Heart left ventricle (tissue), 16 donors: ENCODE results near the gene STXBP5. TPM values are rescaled to one million over a fixed set of nuclear protein-coding genes. Genes with fewer than 3 reads are reported as not detected.

Experiments
- ATAC-seq, 4 donors: fragments of 200-7000 bp; cut with Tn5 transposase; one replicate each; pipeline ENCODE4 v1.9.1; 2020 to 2022; ENCODE audit warnings: moderate library complexity in 4 of 4, mild to moderate bottlenecking in 3 of 4, moderate number of reproducible peaks in 1 of 4
- DNase-seq, 5 donors: peaks; one replicate each; pipeline ENCODE4 v3.0.0-alpha.2; 2020
- H3K27ac ChIP-seq, 12 donors: fragments of 200-600 bp; sonication (generic) in 4 of 12; one replicate each; pipeline versions ENCODE4 v1.5.0 to v1.8.0; 2016 to 2022; ENCODE audit warnings: mild to moderate bottlenecking in 2 of 12
- H3K27me3 ChIP-seq, 9 donors: fragments of 200-600 bp; sonication (generic) in 2 of 9; one replicate each; pipeline versions ENCODE4 v1.5.1 to v1.8.0; 2016 to 2022; ENCODE audit warnings: mild to moderate bottlenecking in 3 of 9
- H3K36me3 ChIP-seq, 9 donors: fragments of 200-600 bp; sonication (generic) in 2 of 9; one replicate each; pipeline versions ENCODE4 v1.5.0 to v1.8.0; 2018 to 2022; ENCODE audit warnings: mild to moderate bottlenecking in 2 of 9
- H3K4me1 ChIP-seq, 12 donors: fragments of 200-600 bp; sonication (generic) in 4 of 12; one replicate each; pipeline versions ENCODE4 v1.5.0 to v1.8.0; 2016 to 2022; ENCODE audit warnings: mild to moderate bottlenecking in 3 of 12
- H3K4me3 ChIP-seq, 12 donors: fragments of 200-600 bp; sonication (generic) in 4 of 12; one replicate each; pipeline versions ENCODE4 v1.5.0 to v1.8.0; 2017 to 2022; ENCODE audit warnings: mild to moderate bottlenecking in 9 of 12, moderate library complexity in 4 of 12
- H3K9me3 ChIP-seq, 12 donors: fragments of 200-600 bp; sonication (generic) in 4 of 12; one replicate each; pipeline versions ENCODE4 v1.5.0 to v1.8.0; 2016 to 2022; ENCODE audit warnings: mild to moderate bottlenecking in 1 of 12
- POLR2A ChIP-seq, 2 donors: fragments of 450-650 bp; IDR thresholded peaks; one replicate each; pipeline ENCODE4 v1.6.1; 2017; ENCODE audit warnings: antibody characterized with exemption in 2 of 2, mild to moderate bottlenecking in 2 of 2, moderate library complexity in 2 of 2
- WGBS, 4 donors: extraction: QIAGEN DNeasy Blood & Tissue Kit in 2 of 4; methylation state at CpG; one replicate each; pipeline versions ENCODE4 v1.1.5 to v1.1.7; 2013 to 2018; 5-methylcytosine and 5-hydroxymethylcytosine counted together
- intact Hi-C, 10 donors: fragments of 100-400 bp; cut with DNase I; formaldehyde crosslinking; loops; one replicate each; pipeline versions ENCODE4 v1.11.1 to v1.14.2; 2022
- polyA plus RNA-seq, 2 donors: library from polyadenylated mRNA; stranded (reverse); fragments of 200-250 nt; gene quantifications; one replicate each; pipeline ENCODE4 v1.2.3, GENCODE V29; 2013
- total RNA-seq, 9 donors: library from RNA; depleted of rRNA in 2 of 9; stranded (reverse); fragments of >200 nt in 2 of 9; fragmentation: NEBNext Ultra II Directional in 3 of 9; extraction: Animal tissue kit (Norgen Biotek cat#: 25700) in 3 of 9; gene quantifications; one replicate each; pipeline versions ENCODE4 v1.1.0 to v1.2.4, GENCODE V29; 2016 to 2023
- TF ChIP-seq, protein P1 (sequence below), 12 donors: fragments of 200-600 bp; sonication (generic) in 4 of 12; IDR thresholded peaks; one replicate each; pipeline versions ENCODE4 v1.5.0 to v1.8.0; 2018 to 2022; ENCODE audit warnings: antibody characterized with exemption in 12 of 12, mild to moderate bottlenecking in 5 of 12
- donor health status: ischemic (EF 13 %, LVEDD 7.1; RV severe dilation, severe dysfunction).
- donor health status: healthy with polysubstance abuse.
- donor health status: DM: no; HTN: yes; CAD: no.
- donor health status: DM: no; HTN: no; CAD: no.
- donor health status: ischemic (EF 25% LVEDD 6.9; RV normal size, moderate dysfunction).
- donor health status: ischemic (EF 25% LVEDD 5.7; RV mildly dilated, moderate dysfunction).
- donor health status: healthy.
- donor health status: DM: yes; HTN: yes; CAD: no.
- donor health status: ischemic (EF 35%, LVEDD 5.7; RV mildly dilated, moderate dysfunction).
- donor health status: nonischemic (EF 11% LVEDD 7.7; RV severe dilation, severe dysfunction).
- donor health status: DM: yes; HTN: yes; CAD: no.
- donor health status: PGD.
- donor health status: ischemic (EF 29% LVEDD 5.4; RV normal size, mild dysfunction).
- donor health status: nonischemic (EF 23%, LVEDD 6.1; RV moderate dilation, normal function).

Gene STXBP5
- total and polyA plus RNA-seq, 11 donors: 5.7 to 20.0 (median 14.1) TPM

DNA sequence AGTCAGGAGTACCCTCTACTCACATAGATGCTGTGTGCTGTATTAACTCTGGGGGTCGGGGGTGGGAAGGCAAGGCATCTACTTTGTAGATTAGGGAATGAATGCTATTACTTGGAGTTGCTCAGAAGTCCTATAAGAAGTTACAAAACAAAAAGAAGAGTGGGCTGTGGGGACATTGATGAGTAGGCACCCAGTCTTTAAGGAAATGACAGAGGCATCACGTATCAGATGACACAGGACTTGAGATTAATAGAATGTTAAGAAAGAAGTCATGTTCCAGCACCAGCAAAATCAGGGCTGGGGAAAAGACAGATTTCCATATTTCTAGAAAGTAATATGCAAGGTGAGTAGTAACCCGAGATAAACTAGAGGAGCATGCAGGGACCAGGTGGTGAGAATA, 19.0 kb upstream of the STXBP5 start:
- no peak for TF ChIP-seq POLR2A (IDR thresholded peaks at IDR 0.05)
- TF ChIP-seq, protein P1, sequence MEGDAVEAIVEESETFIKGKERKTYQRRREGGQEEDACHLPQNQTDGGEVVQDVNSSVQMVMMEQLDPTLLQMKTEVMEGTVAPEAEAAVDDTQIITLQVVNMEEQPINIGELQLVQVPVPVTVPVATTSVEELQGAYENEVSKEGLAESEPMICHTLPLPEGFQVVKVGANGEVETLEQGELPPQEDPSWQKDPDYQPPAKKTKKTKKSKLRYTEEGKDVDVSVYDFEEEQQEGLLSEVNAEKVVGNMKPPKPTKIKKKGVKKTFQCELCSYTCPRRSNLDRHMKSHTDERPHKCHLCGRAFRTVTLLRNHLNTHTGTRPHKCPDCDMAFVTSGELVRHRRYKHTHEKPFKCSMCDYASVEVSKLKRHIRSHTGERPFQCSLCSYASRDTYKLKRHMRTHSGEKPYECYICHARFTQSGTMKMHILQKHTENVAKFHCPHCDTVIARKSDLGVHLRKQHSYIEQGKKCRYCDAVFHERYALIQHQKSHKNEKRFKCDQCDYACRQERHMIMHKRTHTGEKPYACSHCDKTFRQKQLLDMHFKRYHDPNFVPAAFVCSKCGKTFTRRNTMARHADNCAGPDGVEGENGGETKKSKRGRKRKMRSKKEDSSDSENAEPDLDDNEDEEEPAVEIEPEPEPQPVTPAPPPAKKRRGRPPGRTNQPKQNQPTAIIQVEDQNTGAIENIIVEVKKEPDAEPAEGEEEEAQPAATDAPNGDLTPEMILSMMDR (IDR thresholded peaks at IDR 0.05): no peak
- no peaks in the 10 kb centered on the region for H3K4me1 ChIP-seq
- no peak for DNase-seq
- H3K9me3 ChIP-seq: no peaks in the 10 kb centered on the region
- no peaks in the 10 kb centered on the region for H3K36me3 ChIP-seq
- intact Hi-C loops: no loop called here
- no peak overlapping the region for H3K27ac ChIP-seq
- H3K4me3 ChIP-seq: no peak overlapping the region
- H3K27me3 ChIP-seq: no peaks in the 10 kb centered on the region
- no peak for ATAC-seq
- 83 to 88% (median 87%) methylated on average over 3 of the region's 3 CpGs for WGBS, 4 donors

DNA sequence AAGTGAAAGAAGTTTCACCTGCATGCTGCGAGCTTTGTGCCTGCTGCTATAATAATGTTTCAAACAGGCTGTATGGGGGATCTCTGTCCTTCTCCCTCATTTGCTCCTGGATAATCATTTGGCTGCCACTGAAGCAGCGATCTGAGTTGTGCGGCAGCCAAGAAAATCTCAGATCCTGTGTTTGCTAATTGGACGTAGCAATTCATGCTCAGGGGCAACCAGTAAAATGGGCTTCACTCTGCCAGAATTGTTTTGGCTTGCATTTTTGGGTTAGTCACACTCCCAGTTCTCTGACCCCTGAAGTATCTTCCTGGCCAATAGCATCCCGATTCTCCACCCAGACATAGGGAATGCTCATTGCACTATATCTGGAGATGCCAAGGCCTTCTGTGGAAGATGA, 13.7 kb upstream of the STXBP5 start:
- intact Hi-C loops: no loop called here
- DNase-seq (no peak), ATAC-seq (no peak)
- Histone ChIP-seq H3K27me3 (no peaks in the 10 kb centered on the region), H3K27ac (no peak overlapping the region), H3K4me3 (no peak overlapping the region), H3K36me3 (no peaks in the 10 kb centered on the region), H3K9me3 (no peaks in the 10 kb centered on the region), H3K4me1 (peaks cover 0 to 12% (median 0%) of the 10 kb centered on the region in 12 donors)
- WGBS, 4 donors: 79 to 92% (median 83%) methylated on average over 5 of the region's 5 CpGs
- TF ChIP-seq, protein P1 (IDR thresholded peaks at IDR 0.05): no peak
- no peak for TF ChIP-seq POLR2A (IDR thresholded peaks at IDR 0.05)

DNA sequence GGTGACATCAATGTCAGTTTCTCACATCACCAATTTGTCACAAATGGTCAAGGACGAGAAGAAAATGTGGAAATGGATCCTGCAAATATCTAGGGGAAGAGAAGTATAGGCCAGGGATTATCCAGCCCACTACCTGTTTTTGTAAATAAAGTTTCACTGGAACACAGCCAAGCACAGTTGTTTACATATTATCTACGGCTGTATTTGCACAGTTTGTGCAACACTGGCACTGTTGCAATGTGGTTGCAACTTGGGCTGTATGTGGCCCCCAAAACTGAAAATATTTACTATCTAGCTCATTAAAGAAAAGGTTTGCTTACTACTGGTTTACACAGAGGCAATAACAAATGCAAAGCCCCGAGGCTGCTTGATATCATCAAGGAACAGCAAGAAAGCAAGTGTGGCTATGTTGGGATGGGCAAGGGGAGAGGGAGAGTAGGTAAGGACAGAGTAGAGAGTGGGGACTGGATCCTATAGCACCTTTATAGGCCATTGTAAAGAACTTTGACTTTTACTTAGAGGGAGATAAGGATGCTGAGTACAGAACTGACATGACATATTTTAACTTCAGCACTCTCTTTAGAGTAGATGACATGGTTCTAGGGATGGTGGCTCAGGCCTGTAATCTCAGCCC, 11.8 kb upstream of the STXBP5 start:
- no peaks in the 10 kb centered on the region for H3K9me3 ChIP-seq
- TF ChIP-seq POLR2A (IDR thresholded peaks at IDR 0.05): no peak
- TF ChIP-seq, protein P1 (IDR thresholded peaks at IDR 0.05): no peak
- H3K4me1 ChIP-seq: peaks cover 0 to 12% (median 0%) of the 10 kb centered on the region in 12 donors
- no peaks in the 10 kb centered on the region for H3K27me3 ChIP-seq
- ATAC-seq (no peak), DNase-seq (no peak)
- no peaks in the 10 kb centered on the region for H3K36me3 ChIP-seq
- no peak overlapping the region for H3K27ac ChIP-seq
- H3K4me3 ChIP-seq: no peak overlapping the region
- intact Hi-C loops: no loop called here
- 75 to 96% (median 83%) methylated on average over 3 of the region's 3 CpGs for WGBS, 4 donors

DNA sequence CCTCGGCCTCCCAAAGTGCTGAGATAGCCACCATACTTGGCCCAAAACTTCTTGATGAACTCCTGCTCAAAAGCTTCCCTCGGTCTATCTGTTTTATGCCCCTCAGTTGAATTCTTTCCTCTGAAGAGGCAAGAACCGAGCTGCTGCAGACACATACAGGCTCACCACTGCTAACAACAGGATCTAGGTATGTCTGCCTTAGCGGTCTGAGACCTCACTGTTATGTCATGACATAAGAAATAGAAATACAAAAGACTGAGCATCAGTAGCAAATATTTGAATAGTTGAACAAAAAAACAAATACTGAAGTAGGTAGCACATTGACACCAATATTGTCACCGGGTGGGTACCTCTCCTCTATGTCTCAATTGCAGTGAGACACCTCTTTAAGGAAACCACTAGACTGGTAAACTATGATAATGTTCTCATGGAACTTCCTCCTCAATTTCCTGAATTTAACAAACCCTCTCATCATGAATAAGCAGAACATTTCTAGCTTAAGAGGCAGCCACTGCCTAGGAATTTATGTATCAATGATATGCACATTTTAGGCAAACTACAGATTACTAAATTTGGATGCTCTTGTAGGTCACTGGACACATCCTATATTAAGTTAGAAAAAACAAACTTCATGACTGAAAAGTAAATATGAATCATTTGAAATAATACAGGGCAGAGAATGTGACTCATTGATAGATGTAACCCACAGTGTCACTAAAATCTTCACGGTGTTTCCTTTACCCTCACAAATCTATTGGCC, 9.4 kb upstream of the STXBP5 start:
- ATAC-seq (no peak), DNase-seq (no peak)
- intact Hi-C loops: no loop called here
- peaks cover 0 to 12% (median 0%) of the 10 kb centered on the region in 12 donors for H3K4me1 ChIP-seq
- no peaks in the 10 kb centered on the region for H3K27me3 ChIP-seq
- no peaks in the 10 kb centered on the region for H3K36me3 ChIP-seq
- H3K4me3 ChIP-seq: no peak overlapping the region
- peak overlapping the region in 1 of 12 donors; percentile 11 for H3K27ac ChIP-seq
- 87 to 90% (median 89%) methylated on average over 6 of the region's 6 CpGs for WGBS, 4 donors
- TF ChIP-seq, protein P1 (IDR thresholded peaks at IDR 0.05): no peak
- TF ChIP-seq POLR2A (IDR thresholded peaks at IDR 0.05): no peak
- no peaks in the 10 kb centered on the region for H3K9me3 ChIP-seq
